Activated naive CD8-positive, alpha-beta T cell treated with anti-CD3 and anti-CD28 coated beads, Interleukin-2, amount 50 U/mL, for 16 hours (primary cell): ENCODE measurements around the gene PYDC1.
A peak's percentile ranks its signal among the peaks of the same experiment; 100 is the strongest.
"Not testable (repeated sequence)": the region's sequence is repeated elsewhere in the genome, so short reads cannot be mapped to it uniquely, and the experiment has no call there.

Experiments
- DNase-seq: peaks from one replicate; pipeline ENCODE4 v3.0.0-alpha.2; 2020; ENCODE audit warnings: low read depth, low spot score

The PYDC1 gene

DNA sequence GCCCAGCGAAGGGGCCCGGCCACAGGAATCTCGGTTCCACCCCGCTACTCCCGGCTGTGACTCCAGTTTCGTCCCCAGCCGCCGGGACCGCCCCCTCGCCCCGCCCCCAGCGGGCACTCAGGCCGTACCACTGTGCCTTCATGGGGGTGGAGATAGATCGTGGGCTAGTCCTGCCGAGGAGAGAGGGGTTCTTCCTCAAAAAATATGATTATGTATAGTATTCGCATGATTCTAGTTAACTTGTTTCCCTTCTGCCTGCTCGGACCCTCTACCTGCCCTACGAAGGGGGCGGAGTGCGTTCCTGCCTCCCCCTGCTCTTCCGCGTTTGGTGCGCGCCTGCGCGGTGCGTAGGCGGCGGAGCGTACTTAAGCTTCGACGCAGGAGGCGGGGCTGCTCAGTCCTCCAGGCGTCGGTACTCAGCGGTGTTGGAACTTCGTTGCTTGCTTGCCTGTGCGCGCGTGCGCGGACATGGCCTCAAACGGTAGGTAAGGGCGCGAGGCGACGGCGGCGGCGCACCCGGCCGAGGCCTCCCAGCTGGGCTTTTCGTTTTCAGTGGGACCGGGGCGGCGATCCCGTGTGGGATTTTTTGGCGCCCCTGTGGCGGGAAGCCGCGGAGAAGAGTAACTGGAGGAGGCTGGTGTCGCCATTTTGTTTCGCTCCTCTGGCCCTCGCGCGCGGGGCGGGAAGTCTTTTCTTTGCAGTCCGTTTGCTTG lies 37.0 kb downstream of the PYDC1 start, which contains the start of gene FUS:
Gene FUS, plus strand, starts transcription at position 393 of the 713 bp plus-strand sequence. Its CDS starts 76 bp downstream, at position 469.
- DNase-seq, result peak; percentile 77

DNA sequence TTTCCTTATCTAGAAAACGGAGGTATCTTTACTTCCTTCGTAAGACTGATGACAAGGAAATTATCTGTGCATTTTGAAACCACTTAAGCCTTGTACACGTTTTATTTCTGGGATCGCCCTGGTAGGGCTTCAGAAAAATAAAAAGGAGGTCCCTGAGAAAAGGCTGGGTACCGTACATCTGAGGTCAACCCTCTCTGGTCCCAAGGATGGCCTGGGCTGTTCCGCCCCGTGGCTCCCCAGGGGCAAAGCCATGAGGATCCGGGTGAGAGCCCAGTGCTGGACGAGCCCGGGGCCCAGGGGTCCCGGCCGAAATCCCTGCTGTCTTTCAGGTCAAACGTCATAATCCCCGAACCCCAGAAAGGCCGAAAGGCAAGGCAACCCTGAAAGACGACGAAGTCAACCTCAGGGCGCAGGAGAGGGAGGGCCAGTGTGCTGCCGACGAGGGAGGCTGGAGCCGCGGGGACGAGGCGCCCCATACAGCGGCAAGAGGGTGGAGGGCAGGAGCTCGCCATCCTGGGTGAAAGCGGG lies 37.7 kb downstream of the PYDC1 start:
- DNase-seq, result no peak

- DNase-seq, result no peak
These were observed 39.8 kb downstream of the PYDC1 start for GRCh38 chr16:31177136-31177535.

- DNase-seq, result not testable (repeated sequence)
These were observed 46.9 kb downstream of the PYDC1 start for GRCh38 chr16:31170048-31170447.

DNA sequence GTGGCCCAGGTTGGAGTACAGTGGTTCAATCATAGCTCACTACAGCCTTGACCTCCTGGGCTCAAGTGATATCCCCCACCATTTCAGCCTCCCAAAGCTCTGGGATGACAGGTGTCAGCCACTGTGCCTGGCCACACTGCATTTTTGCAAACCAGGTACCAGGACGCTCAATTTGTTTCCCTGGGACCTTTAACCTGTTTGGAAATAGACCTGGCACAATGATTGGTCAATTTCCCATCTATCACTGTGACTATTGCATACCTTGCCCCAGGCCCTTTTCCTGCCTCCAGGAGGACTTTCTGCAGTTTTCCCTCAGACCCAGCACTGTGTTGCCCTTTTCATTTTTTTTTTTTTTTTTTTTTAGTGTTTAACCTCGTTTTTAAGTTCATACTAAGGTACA lies 48.1 kb downstream of the PYDC1 start:
- DNase-seq, result no peak

- no peak for DNase-seq
These were observed 49.6 kb downstream of the PYDC1 start for GRCh38 chr16:31167315-31167714.
